NCI-H2196 treated with DMSO at 0.1 percent for 48 hours (cell line): Measurements from ENCODE around the gene SIAH2.

Experiments used
- DNase-seq: peaks from one replicate; lab custom pipeline; 2025; ENCODE audit not compliant: unreplicated experiment; lab: John Stamatoyannopoulos, UW

SIAH2 gene

DNA sequence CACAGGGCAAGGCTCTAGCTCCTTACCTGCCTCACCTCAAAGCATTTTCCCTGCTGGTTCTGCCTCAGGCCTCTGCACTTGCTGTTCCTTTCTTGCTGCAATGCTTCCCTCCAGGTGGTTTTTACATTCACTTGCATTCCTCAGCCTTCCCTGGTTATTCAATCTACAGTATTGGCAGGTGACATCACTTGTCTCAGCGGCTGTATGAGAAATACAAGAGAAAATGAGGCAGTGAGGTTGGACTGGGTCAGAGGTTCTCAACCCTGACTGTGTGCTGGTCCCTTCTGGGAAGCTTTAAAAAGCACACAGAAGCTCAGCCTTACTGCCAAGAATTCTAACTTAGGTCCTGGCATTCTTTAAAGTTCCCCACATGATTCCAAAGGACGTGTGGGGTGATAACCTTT lies 26.7 kb downstream of the SIAH2 start:
- DNase-seq, result no peak

DNA sequence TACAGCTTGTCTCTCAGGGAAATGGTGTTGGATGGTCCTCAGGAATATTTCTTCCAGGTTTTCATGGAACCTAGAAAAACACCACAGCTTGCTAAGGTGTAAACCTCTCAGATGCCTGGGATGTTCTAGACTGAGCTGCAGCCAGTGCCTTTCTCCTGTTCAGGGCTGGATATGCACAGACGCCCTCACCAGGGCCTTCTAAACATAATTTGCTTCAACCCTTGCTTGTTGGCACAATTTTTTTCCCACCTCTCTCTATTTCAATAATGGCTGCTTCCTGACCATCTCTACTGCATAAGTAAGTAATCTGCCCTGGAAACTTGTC lies 28.2 kb downstream of the SIAH2 start:
- DNase-seq, result no peak

DNA sequence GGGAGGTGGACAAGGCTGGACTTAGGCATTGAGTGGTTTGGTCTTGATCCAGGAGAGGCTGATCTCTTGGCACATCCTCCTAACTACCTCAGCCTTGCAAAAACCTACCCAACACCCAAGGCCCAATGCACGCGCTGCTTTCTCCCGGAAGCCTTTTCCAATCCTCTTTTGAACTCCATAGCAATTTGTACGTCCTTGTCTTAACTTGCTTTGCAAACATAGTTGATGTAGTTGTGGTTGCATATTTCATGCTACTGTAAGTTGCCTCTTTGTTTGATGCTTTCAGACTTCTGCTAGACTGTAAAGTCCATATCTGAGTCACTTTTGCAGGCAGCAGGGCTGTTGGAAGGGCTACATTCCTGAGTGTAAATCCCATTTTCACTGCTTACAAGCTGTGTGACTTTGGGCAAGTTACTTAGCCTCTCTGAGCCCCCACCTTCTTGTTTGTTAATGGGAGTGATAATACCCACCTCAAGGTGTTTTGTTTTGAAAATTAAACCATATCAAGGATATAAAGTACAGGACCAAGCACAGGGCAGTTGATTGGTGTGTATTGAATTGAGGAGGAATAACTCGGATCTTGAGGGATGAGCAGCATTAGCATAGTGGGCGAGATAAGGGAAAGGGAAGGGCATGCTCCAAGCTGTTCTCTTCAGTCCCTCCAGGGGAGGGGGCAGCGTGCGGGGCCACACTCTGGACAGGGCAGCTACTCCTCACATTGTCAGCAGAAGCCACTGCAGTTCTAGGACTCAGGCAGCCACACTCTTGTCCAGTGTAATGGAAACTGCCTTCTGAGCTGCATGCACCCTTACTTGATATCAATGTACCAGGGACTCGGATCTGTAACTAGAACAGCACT lies 28.8 kb downstream of the SIAH2 start:
- no peak for DNase-seq

DNA sequence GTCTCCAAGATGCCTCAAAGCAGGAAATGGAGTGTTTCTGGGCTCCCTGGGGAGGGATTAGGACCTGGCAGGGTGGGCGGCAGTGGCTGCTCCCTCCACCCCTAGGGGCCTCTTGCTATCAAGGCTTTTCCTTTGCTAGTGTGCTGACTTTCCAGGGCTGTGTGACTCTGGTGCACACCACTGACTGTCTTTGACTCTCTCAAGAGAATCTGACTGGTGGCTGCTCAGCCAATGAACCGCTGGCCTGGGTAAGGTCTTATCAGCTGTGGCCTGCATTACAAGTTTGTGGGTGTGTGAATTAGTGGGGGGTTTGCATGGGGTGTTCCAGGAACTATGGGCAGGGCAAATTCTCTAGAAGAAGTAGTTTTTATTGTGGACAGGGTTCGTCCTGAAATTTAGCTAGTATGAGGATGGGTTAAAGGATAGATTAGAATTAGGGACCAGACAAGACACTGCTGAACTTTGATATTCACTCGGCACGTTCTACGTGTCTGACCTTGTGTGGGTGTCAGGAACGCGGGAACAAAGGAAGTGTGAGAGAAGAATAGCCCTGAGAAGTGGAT lies 29.5 kb downstream of the SIAH2 start:
- DNase-seq, result no peak

DNA sequence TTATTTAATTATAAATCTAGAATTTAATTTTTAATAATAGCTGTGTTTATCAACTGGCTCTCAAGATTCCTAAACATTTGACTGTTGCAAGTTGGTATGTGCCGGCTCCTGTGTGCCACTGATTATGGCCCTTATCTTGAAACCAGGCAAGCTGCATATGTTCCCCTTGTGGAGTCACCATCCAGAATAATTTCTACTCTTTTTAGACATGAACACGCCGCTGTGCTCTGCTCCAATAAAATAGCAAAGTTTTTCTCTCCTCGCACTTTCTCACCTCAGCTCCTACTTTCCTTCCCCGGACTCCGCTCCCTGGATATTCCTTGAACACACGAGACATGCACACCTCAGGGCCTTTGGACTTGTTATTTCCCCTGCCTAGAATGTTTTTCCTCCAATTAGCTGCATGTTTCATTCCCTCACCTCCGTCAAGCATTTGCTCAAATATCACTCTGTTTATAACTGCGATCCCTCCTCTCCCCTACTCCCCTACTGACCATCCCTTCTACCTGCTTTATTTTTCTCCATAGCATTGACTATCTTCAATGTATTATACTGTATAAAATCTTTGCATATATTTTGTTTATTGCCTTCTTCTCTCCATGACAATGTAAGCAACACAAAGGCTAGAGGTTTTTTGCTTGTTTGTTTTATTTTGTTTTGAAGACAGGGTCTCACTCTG lies 33.1 kb downstream of the SIAH2 start:
- DNase-seq, result no peak

DNA sequence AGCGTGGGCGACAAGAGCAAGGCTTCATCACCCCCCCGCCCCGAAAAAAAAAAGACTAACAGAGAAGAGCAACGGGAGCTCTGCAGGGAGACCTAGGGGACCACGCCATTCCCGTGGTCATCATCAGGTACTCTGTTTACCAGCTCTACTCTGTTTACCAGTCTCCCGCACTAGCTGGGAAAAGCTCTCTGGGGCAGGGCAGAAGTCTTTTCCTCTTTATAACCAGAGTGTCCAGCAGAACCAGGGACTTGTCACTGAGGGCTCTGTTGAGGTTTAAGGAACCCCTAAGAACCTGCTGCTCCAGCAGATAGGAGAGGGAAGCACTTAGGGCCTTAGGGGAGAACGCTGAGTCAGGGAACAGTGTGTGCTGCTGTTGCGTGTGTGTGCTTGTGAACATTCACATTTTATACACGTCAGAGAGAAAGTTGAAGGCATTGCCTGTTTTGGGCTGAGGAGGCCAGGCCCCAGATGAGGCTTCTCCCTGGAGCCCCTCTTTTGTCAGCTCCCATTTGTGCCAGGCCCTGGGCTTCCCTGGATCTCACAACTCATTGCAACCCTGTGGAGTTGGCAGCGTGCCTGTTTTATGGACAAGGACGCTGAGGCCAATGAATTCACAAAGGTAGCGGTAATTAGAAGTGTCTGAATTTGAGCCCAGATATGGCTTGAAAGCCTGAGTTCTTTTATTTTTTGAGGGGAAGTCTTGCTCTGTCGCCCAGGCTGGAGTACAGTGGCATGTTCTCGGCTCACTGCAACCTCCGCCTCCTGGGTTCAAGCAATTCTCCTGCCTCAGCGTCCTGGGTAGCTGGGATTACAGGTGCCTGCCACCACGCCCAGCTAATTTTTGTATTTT lies 35.1 kb downstream of the SIAH2 start:
- no peak for DNase-seq

DNA sequence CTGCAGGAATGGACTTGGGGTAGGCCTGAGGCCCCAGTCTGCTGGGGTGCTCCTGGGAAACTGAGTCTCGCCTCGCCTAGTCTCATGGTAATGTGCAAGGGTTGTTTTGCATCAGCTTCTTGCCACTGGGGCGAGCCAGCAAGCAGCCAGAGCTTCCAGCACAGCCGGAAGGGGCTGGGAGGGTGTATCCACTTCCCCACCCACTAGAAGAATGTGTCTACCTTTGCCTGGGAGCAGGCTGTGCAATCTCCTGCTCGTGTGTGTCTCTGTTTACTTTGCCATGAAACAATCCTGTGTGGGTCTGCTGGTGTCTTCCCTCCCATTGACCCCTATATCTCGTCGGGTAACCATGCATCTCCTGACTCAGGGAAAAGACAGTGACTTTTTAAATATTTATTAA lies 37.4 kb downstream of the SIAH2 start:
- no peak for DNase-seq

DNA sequence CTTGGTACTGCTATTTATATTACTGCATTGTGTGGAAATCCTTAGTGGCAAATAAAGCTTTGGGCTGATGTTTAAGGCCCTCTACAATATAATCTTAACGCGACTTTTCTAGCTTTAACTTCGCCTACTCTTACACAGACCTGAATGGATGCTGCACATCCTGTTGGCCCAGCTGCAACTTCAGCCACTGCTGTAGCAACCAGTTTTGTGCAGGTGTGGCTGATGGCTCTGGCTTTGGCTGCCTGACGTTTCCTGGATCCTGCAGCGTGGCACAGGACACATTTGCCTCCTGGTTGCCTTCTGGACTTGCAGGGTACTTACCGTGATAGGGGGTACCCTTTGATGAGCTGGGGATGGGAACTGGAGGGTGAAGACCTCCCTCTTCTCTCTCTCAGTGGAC lies 39.0 kb downstream of the SIAH2 start:
- no peak for DNase-seq

DNA sequence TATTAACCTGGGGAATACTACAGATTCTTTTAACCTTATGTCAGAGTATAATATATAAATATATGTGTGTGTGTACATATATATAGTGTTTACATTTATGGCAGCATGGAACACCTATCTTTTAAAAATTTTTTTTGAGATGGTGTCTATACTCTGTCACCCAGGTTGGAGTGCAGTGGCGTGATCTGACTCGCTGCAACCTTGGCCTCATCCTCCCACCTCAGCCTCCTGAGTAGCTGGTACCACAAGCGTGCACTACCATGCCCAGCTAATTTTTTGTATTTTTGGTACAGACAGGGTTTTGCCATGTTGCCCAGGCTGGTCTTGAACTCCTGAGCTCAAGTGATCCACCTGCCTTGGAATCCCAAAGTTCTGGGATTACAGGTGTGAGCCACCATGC lies 40.7 kb downstream of the SIAH2 start:
- DNase-seq, result no peak

DNA sequence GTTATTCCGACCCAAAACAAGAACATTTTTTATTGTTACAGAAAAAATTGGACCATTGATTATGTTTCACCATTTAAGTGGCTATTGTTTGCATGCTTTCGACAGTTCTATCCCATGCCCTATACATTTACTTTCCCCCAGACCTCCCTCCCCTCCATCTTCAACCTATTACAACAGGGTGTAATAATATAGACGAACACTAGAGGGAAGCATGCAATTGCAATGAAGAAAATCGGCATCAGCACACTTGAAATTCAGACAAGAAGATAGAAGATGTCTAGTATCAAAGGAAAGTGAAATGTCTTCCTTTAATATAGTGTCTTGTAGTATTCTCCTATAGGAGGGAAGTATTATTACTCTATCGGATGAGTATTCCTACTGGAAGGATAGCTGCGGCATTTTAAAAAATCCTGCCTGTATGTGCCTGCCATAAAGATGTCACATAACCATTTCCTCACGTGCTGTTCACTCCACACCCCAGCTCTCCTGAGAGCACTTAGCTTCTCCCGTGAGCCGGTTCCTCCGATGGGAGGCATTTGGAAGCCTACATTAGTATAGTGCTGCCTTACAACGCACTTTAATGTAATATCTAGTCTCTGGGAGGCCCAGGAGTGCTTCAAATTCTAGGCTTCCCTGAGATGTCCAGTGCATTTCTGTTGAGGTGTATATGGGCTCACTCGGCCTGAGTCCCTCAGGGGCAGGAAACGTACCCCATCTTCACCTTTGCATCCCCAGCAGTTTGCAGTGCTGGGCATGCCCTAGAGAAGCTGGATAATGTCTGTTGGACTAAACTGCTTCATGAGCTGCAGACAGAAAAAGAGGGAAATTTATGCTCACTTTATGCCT lies 41.5 kb downstream of the SIAH2 start:
- peak; percentile 17 for DNase-seq

DNA sequence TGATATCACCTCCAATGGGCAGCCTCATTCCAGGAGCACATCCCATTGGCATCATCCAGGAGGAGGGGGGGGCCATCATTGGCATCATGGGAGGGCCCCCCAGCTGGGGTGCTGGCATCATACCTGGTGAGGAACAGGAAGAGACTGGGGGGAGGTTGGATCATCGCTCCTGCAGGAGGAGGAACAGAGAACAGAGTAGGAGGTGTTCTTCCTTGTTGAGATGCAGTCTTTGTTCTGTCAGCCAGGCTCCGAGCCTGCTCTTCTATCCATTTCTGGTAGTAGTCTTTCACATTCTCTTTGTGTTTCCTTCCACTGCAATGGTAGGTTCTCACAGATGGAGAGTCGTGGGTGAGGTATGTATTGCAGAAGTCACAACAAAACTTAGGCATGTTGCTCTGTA lies 42.5 kb downstream of the SIAH2 start:
- DNase-seq, result no peak

DNA sequence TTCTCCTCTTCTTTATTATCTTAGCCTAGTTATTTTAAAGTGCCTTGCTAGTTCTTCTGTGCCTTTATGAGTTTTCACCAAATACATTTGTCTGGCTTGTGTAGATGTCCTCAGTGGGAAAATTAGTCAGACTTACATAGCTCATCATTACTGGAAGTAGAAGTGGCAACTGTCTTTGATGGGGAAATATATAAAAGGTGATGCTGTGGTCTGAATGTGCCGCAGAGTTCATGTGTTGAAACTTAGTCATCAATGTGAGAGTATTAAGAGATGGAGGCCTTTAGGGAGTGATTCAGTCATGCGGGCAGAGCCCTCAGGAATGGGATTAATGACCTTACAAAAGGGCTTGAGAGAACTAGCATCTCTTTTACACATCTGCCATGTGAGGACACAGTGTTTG lies 52.9 kb downstream of the SIAH2 start:
- DNase-seq, result no peak

DNA sequence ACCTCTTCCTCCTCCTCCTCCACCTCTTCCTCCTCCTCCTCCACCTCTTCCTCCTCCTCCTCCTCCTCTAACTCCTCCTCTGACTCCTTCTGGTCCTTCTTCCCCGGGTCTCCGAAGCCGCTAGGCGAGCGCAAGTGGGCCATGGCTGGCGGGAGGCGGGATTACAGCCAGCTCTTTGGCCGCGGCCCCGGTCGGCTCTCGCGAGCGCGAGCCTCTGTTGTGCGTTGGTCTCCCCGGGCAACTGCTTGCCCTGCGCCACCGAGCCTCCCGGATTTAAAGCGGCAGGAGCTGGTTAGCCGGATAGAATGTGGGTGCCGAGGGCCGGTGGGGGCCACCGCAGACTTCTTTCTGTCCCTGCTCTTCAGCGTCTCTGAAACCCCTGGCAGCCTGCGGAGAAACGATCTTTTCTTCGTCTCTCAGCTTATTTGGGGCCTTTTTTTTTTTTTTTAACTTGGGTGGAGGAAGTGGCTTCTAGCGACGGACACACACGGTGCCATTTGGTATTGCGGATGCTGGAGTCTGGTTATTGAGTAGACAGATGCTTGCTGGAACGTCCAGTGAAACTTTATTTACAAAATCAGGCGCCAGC lies 59.1 kb downstream of the SIAH2 start, which contains the start of gene ERICH6:
Gene ERICH6 (minus strand): TSS at position 165 of the 589 bp plus-strand sequence. CDS start 22 bp downstream, at position 143.
- peak; percentile 66 for DNase-seq

DNA sequence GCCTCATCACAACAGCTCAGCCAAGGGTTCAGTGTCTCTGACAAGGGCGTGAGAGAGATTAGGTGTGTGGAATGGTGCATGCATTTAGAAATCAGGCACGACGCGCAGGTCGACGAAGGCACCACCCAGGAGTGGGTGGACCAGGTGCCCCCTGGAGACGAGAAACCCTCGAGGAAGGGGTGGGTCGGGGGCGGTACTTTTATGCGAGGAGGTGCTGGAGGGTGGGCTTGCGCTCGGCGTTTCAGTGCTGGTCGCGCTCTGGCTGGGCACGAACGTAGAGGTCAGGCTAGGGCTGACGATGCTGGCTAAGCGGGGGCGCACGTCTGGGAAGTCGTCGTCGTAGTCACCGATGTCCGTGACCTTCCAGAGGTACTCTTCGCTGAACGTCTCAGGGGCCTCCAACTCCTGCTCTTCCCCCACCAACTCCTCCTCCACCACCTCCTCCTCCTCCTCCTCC lies 59.6 kb downstream of the SIAH2 start:
- no peak for DNase-seq

DNA sequence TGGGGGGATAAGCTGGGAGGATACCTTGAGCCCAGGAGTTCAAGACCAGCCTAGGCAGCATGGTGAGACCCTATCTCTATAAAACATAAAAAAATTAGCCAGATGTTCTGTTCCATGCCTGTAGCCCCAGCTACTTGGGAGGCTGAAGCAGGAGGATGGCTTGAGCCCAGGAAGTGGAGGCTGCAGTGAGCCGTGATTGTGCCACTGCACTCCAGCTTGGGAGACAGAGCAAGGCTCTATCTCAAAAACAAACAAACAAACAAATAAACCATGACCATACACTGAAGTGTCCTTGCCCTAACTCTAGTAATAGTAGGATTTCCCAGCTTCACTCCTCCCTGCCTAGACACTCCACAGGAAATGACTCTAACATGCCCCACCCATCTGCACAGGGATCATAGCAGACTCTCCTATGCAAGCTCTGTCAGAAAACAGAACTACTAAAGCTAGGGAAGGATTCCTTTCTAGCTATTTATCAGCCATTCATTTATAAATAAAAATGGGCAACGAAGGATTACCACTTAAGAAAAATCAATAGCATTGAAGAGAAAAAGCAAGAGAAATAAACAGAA lies 63.8 kb downstream of the SIAH2 start:
- DNase-seq, result no peak

DNA sequence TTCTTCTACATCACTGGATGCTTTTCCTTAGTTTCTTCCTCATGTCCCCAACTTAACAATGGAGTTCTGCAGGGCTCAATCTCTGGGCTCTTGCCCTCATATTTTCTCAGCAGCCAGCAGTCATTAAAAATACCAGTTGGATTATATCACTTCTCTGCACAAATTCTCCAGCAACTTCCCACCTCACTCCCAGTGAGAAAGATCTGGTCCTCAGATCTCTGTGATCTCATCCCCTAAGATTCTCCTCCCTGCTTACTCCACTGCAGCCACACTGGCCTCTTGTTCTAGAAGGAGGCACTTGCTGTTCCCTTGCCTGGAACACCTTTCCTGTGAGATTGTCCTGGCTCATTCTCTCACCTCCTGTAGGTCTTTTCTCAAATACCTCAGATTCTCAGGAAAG lies 65.3 kb downstream of the SIAH2 start:
- DNase-seq, result no peak

DNA sequence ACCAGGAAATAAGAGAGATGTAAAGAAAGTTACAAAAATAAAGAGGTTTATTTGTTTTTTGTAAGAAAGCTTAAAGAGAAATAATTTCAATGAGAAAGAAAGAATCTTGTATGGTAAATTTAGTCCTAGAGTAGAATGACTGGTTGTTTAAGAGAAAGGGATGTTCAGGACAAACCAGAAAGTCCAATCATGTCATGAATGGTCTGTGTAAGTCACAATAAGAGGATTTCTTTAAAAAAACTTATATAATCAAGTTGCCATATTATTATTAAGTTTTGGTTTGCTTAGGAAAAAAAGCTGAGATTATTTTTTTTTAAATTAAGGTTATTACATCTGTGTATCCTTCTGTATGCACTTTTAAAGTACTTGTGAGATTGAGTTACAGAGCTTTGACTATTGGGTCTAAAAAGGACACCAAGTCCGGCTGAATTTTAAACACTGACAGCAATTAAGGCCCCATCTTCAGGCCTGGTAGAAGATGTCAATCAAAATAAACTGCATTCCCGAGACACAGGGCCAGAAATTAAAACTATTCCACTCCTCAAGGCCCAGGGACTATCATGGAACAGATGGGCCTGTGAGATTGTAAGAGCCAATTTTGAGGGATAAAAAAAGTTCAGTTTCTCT lies 71.4 kb downstream of the SIAH2 start:
- DNase-seq, result no peak
